Ovary (tissue), 9 donors: ENCODE results near the gene S100PBP. TPM values are rescaled to one million over a fixed set of nuclear protein-coding genes. Genes with fewer than 3 reads are reported as not detected.
A peak's percentile ranks its signal among the peaks of the same experiment; 100 is the strongest.

Experiments used
- DNase-seq, 5 donors: peaks; one replicate each; pipeline ENCODE4 v3.0.0-alpha.2; 2019 to 2020
- H3K27ac ChIP-seq, 2 donors: fragments of 200-600 bp; one replicate each; pipeline versions ENCODE4 v1.5.1 to v1.8.0; 2019 to 2022
- H3K27me3 ChIP-seq: fragments of 200-600 bp; one replicate; pipeline ENCODE4 v1.8.0; 2022
- H3K36me3 ChIP-seq: fragments of 200-600 bp; sonication (generic); one replicate; pipeline ENCODE4 v1.5.1; 2019
- H3K4me1 ChIP-seq: one replicate; pipeline ENCODE4 v1.8.1; 2013; ENCODE audit warnings: mild to moderate bottlenecking, moderate library complexity; ENCODE audit not compliant: insufficient read depth
- H3K4me3 ChIP-seq: fragments of 200-600 bp; sonication (generic); one replicate; pipeline ENCODE4 v1.5.1; 2017
- H3K9me3 ChIP-seq, 2 donors: fragments of 200-600 bp in 1 of 2; sonication (generic) in 1 of 2; one replicate each; pipeline versions ENCODE4 v1.5.1 to v1.8.1; 2013 to 2019; ENCODE audit warnings: mild to moderate bottlenecking in 1 of 2, moderate library complexity in 1 of 2
- EP300 ChIP-seq: sonication (generic); formaldehyde crosslinking; IDR thresholded peaks from one replicate; pipeline ENCODE4 v1.6.1; 2017; ENCODE audit warnings: antibody characterized with exemption
- POLR2A ChIP-seq: fragments of 450-650 bp; IDR thresholded peaks from one replicate; pipeline ENCODE4 v1.6.1; 2017; ENCODE audit warnings: antibody characterized with exemption, mild to moderate bottlenecking, moderate library complexity
- WGBS, 3 donors: extraction: QIAGEN DNeasy Blood & Tissue Kit in 1 of 3; methylation state at CpG; one replicate each; pipeline versions ENCODE4 v1.1.5 to v1.1.7; 2013 to 2017; 5-methylcytosine and 5-hydroxymethylcytosine counted together
- intact Hi-C, 4 donors: fragments of 100-400 bp; cut with DNase I; formaldehyde crosslinking; loops; one replicate each; pipeline versions ENCODE4 v1.11.0 to v1.15.1; 2022 to 2023
- polyA plus RNA-seq, 2 donors: library from polyadenylated mRNA; stranded (reverse); fragments of 200-250 nt in 1 of 2; fragments of 350-450 nt in 1 of 2; fragmentation: Illumina TruSeq in 1 of 2; extraction: RNeasy Lipid Tissue Mini Kit (QIAGEN cat#74804) in 1 of 2; gene quantifications; one replicate each; pipeline ENCODE4 v1.2.3, GENCODE V29; 2013 to 2014
- total RNA-seq, 7 donors: library from RNA; depleted of rRNA in 2 of 7; stranded (reverse); fragments of >200 nt in 2 of 7; fragmentation: NEBNext Ultra II Directional in 3 of 7; extraction: Animal tissue kit (Norgen Biotek cat#: 25700) in 3 of 7; gene quantifications; one replicate each; pipeline versions ENCODE4 v1.1.0 to v1.2.4, GENCODE V29; 2016 to 2023
- TF ChIP-seq, protein P1 (sequence below), 3 donors: fragments of 450-650 bp in 2 of 3; fragments of 200-600 bp in 1 of 3; IDR thresholded peaks; one replicate each; pipeline versions ENCODE4 v1.5.1 to v1.8.0; 2016 to 2022; ENCODE audit warnings: antibody characterized with exemption in 3 of 3, mild to moderate bottlenecking in 1 of 3
- donor health status: DM: no; HTN: no; CAD: no; lungs with moderate emphysema.
- donor health status: DM: no; HTN: no; CAD: no.
- donor health status: Bipolar disorder and iron deficiency.
- donor health status: DM: yes; HTN: yes; CAD: no.
- donor health status: DM: no; HTN: no; CAD: no.
- donor health status: DM: yes; HTN: yes; CAD: no.

The S100PBP gene
- total and polyA plus RNA-seq, 9 donors, result 18.1 to 64.2 (median 42.6) TPM

DNA sequence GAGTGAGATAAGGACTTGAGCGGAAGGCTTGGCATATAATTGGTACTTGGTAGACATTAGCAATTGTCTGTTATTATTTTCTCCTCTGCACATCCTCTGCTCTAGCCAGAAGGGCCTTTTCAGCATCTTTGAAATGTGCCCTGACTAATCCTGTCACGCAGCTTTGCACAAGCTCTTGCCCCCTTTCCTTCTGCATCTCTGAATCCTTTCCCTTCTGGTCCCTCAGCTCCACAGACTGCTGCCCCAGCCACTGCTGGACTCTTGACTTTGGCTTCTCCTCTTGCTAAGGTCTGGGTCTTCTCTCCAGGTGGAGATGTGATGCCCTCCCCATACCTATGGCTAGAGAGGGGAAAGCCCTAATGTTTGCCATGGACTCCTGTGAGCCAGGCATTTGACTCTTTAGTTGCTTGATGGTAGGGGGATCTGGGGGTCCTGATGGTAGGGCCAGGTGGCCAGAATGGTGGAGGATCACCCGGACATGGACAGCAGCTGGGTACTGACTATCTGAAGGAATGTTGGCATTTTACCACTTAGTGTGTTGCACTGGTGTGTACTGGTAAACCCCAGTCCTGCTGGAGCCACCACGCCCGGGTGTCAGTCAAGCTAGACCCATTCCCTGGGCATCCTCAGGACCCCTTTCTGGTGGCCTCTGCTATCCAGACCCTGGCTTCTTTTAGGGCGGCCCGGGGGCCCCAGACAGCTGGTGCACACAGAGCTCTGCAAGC, 73.2 kb downstream of the S100PBP start:
- TF ChIP-seq EP300 (no peak), POLR2A (no peak)
- TF ChIP-seq, protein P1, sequence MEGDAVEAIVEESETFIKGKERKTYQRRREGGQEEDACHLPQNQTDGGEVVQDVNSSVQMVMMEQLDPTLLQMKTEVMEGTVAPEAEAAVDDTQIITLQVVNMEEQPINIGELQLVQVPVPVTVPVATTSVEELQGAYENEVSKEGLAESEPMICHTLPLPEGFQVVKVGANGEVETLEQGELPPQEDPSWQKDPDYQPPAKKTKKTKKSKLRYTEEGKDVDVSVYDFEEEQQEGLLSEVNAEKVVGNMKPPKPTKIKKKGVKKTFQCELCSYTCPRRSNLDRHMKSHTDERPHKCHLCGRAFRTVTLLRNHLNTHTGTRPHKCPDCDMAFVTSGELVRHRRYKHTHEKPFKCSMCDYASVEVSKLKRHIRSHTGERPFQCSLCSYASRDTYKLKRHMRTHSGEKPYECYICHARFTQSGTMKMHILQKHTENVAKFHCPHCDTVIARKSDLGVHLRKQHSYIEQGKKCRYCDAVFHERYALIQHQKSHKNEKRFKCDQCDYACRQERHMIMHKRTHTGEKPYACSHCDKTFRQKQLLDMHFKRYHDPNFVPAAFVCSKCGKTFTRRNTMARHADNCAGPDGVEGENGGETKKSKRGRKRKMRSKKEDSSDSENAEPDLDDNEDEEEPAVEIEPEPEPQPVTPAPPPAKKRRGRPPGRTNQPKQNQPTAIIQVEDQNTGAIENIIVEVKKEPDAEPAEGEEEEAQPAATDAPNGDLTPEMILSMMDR (IDR thresholded peaks at IDR 0.05), result no peak
- intact Hi-C loops, result no loop called here
- Histone ChIP-seq H3K36me3 (no peaks in the 10 kb centered on the region), H3K27me3 (no peaks in the 10 kb centered on the region), H3K4me3 (no peak overlapping the region), H3K9me3 (no peaks in the 10 kb centered on the region), H3K4me1 (peaks cover 2% of the 10 kb centered on the region), H3K27ac (no peak overlapping the region)
- 84 to 87% (median 86%) methylated on average over 7 of the region's 7 CpGs for WGBS, 3 donors
- peak in 1 of 5 donors; percentile 15 for DNase-seq

DNA sequence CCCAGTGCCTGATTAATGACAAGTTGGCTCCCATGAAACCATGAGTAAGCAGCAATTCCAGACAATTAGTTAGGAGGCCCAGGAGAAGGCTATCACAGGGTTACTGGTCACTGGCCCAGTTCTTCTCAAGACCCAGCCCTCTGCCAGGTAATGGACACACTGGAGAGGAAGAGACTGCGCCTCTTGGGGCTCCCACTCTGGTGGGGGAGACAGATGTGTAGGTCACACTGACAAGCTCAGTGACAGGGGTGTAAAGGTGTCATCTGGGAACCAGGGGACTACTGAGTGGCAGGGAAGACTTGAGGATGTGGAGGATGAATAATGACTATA, 73.8 kb downstream of the S100PBP start:
- H3K4me1 ChIP-seq, result peaks cover 2% of the 10 kb centered on the region
- H3K36me3 ChIP-seq, result no peaks in the 10 kb centered on the region
- TF ChIP-seq, protein P1 (IDR thresholded peaks at IDR 0.05), result no peak
- TF ChIP-seq POLR2A, result no peak
- no peak for TF ChIP-seq EP300
- no peaks in the 10 kb centered on the region for H3K27me3 ChIP-seq
- no peak overlapping the region for H3K4me3 ChIP-seq
- H3K27ac ChIP-seq, result no peak overlapping the region
- peak in 1 of 5 donors; percentile 6 for DNase-seq
- WGBS, 3 donors, result 95 to 100% (median 100%) methylated on average over 1 of the region's 1 CpG
- intact Hi-C loops, result no loop called here
- no peaks in the 10 kb centered on the region for H3K9me3 ChIP-seq

DNA sequence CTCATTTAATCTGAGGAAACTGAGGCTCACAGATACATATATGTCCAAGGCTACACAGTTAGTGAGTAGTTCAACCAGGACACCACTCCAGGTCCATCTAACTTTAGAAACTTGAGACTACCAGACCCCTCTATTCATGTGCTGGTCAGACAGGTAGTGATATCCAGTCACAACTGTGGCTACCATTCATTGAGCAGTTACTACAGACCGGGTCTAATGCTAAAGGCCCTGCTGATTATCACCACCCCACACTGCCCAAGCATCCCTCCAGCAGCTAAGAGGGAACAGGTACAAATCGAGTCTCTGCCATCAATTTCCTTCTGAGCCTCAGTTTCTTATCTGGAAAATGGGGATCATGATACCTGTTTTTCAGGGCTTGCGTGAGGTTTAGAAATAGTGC, 74.2 kb downstream of the S100PBP start:
- intact Hi-C loops, result no loop called here
- DNase-seq, result no peak
- Histone ChIP-seq H3K27me3 (no peaks in the 10 kb centered on the region), H3K36me3 (no peaks in the 10 kb centered on the region), H3K4me1 (peaks cover 2% of the 10 kb centered on the region), H3K9me3 (no peaks in the 10 kb centered on the region), H3K27ac (no peak overlapping the region), H3K4me3 (no peak overlapping the region)
- TF ChIP-seq, protein P1 (IDR thresholded peaks at IDR 0.05), result no peak
- no peak for TF ChIP-seq POLR2A
- no peak for TF ChIP-seq EP300
- WGBS, 3 donors, result 93 to 96% (median 94%) methylated on average over 3 of the region's 3 CpGs

DNA sequence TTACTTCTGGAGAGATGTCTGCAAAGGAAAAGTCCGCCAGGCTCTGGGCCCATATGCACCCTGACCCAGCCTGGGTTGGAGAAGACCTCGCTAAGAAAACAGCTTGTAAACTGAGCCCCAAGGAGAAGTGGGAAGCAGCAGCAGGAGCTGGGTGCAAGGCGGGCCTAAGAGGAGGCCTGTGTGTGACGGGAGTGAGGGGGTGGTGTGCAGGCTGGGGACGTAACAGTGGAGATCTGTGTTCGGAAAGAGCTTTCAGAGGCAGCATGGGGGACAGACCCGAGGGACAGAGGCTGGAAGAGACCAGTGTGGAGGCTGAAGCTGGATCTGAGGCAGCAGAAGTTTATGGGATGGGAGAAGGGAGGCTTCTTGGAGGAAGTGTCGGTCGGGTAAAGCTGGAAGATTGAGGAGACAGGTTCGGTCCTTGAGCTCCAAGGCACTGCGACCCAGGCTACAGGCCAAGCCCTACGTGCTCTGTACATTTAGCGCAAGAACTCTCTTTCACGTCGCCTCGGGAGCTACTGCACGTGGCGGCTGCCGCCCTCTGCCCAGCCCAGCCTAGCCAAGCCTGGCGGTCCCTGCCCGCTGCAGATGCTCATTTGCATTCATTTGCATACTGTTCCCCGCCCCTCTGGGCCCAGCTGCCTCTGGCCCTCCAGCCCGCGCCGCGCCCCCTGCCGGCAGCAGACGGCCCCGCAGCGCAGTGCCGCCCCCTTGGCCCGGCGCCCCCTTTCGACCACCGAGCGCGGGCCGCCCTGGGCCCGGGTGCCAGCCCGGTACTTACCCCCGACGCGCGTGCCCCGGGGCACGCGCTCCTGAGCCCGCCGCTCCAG, 75.1 kb downstream of the S100PBP start:
- peaks cover 2% of the 10 kb centered on the region for H3K4me1 ChIP-seq
- H3K36me3 ChIP-seq, result no peaks in the 10 kb centered on the region
- H3K9me3 ChIP-seq, result no peaks in the 10 kb centered on the region
- DNase-seq, result peak in 3 of 5 donors; percentile 39 to 62 (median 59)
- TF ChIP-seq POLR2A, result no peak
- no peak for TF ChIP-seq EP300
- TF ChIP-seq, protein P1 (IDR thresholded peaks at IDR 0.05), result peak in 2 of 3 donors; percentile 54 to 56
- intact Hi-C loops, result no loop called here
- no peak overlapping the region for H3K27ac ChIP-seq
- 15 to 17% (median 17%) methylated on average over 47 to 49 of the region's 49 CpGs for WGBS, 3 donors
- H3K27me3 ChIP-seq, result no peaks in the 10 kb centered on the region
- peak overlapping the region; percentile 35 for H3K4me3 ChIP-seq
